Tongue (tissue), 2 donors: ENCODE measurements around the gene SLC26A3. TPM values are rescaled to one million over a fixed set of nuclear protein-coding genes. Genes with fewer than 3 reads are reported as not detected.
"Not testable (repeated sequence)": the region's sequence is repeated elsewhere in the genome, so short reads cannot be mapped to it uniquely, and the experiment has no call there.

Experiments
- DNase-seq: peaks from one replicate; pipeline ENCODE4 v3.0.0-alpha.2; 2015
- total RNA-seq: library from RNA; depleted of rRNA; stranded (reverse); fragments of >200 nt; gene quantifications from one replicate; pipeline ENCODE4 v1.2.3, GENCODE V29; 2014

SLC26A3 gene
- not detected for total RNA-seq

- no peak for DNase-seq
These were observed at the start of gene SLC26A3 for GRCh38 chr7:107803009-107803610. Gene SLC26A3 (minus strand): TSS chr7:107803223. CDS start chr7:107794509, 8,714 bp downstream.

DNA sequence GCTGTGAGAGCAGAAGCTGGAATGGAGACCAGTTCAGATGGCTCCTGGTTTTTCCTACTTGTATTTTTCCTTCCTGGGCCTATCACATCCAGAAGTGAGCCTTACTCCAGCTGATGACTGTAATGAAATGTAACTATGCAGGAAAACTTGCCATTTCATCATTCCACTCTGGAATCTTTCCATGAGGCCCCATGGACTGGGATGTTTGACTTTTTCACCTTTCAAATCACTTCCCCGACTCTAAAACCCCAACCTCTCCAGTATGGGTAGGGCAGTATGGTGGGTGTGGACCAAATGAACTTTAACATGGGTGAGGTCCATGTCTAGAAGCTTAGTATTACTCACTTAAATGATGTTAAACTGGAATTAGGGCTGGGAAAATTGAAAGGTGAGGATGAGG, 47.6 kb upstream of the SLC26A3 start:
- no peak for DNase-seq

GRCh38 chr7:107850216-107850615, 47.2 kb upstream of the SLC26A3 start:
- DNase-seq = no peak

DNA sequence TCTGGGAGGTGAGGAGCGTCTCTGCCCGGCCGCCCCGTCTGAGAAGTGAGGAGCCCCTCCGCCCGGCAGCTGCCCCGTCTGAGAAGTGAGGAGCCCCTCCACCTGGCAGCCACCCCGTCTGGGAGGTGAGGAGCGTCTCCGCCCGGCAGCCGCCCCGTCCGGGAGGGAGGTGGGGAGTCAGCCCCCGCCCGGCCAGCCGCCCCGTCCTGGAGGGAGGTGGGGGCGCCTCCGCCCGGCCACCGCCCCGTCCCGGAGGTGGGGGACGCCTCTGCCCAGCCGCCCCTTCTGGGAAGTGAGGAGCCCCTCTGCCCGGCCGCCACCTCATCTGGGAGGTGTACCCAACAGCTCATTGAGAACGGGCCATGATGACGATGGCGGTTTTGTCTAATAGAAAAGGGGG, 45.2 kb upstream of the SLC26A3 start:
- not testable (repeated sequence) for DNase-seq

DNA sequence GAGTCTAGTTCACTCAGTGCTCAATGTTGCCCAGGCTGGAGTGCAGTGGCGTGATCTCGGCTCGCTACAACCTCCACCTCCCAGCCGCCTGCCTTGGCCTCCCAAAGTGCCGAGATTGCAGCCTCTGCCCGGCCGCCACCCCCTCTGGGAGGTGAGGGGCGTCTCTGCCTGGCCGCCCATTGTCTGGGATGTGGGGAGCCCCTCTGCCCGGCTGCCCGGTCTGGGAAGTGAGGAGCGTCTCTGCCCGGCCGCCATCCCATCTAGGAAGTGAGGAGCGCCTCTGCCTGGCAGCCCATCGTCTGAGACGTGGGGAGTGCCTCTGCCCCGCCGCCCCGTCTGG, 44.8 kb upstream of the SLC26A3 start:
- not testable (repeated sequence) for DNase-seq

DNA sequence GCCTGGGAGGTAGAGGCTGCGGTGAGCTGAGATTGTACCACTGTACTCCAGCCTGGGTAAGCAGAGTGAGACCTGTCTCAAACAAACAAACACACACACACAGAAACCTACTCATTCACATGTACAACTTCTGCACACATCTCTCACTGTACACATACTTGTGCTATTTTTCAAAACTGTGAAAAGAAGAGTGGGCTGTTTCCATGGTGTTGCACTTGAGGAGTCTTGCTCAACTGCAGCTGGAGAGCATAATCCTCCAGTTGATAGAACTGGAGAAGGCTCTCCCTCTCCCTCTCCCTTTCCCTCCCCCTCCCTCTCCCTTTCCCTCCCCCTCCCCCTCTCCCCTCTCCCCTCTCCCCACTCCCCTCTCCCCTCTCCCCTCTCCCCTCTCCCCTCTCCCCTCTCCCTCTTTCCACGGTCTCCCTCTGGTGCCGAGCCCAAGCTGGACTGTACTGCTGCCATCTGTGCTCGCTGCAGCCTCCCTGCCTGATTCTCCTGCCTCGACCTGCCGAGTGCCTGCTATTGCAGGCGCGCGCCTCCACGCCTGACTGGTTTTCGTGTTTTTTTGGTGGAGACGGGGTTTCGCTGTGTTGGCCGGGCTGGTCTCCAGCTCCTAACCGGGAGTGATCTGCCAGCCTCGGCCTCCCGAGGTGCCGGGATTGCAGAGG, 44.3 kb upstream of the SLC26A3 start:
- DNase-seq = no peak

DNA sequence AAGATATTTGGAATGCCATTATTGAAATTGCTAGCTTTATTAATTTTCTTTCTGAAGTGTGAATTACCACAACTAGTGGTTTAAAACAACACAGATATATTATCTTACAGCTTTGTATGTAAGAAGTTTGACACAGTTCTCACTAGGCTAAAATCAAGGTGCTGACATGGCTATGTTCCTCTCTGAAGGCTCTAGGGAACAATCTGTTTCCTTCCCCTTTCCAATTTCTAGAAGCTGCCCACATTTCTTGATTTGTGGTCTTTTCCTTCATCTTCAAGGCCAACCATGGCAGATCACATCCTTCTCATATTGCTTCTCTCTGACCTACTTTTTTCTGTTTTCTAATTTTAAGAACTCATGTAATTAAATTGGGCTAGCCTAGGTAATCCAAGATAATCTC, 43.3 kb upstream of the SLC26A3 start:
- DNase-seq = no peak

GRCh38 chr7:107843184-107843583, 40.2 kb upstream of the SLC26A3 start:
- no peak for DNase-seq

DNA sequence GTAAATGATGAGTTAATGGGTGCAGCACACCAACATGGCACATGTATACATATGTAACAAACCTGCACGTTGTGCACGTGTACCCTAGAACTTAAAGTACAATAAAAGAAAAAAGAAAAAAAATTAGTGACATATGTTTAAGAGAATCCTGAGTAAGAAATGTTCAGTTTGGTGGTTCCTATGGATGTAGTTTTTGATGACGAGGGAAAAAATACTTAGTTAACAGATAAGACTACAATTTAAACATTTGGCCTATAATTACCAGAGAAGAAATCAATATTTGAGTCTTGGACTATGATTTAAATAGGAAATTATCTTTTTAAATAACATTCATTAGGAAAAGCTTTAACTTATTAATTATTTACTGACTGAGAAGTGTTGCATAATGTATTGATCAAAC, 39.2 kb upstream of the SLC26A3 start:
- DNase-seq = no peak

DNA sequence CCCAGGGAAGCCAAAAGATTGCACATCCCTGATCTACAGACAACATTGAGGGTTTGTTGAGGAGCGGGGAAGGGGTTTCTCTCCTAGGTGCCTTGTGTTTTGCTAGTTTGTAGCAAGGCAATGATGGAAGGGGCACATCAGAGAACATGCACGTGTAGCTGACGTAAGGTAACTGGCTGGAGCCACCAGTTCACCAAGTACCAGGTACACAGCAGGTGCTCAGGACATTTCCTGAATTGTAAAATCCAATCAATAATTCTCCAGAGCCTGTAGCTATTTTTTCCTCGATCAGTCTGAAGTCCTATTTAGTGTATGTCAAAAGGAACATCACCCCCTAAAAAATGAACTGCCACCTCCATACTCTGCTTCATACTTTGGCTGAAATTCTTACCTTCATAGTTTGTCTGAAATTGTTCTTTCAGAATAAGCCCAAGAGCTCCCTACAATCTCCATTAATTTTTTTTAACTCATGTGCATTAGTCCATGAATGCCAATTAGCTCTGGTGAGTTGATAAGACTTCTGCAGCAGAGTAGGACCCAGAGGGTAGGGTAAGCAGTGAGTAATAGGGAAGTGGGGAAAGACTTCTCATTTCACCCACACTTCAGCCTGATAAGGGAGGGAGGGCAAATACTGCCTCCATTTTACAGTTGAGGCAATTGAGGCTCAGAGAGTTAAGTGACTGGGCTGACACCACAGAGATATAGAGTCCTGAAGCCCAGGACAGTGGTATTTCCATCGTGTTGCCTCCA, 36.0 kb upstream of the SLC26A3 start:
- no peak for DNase-seq

DNA sequence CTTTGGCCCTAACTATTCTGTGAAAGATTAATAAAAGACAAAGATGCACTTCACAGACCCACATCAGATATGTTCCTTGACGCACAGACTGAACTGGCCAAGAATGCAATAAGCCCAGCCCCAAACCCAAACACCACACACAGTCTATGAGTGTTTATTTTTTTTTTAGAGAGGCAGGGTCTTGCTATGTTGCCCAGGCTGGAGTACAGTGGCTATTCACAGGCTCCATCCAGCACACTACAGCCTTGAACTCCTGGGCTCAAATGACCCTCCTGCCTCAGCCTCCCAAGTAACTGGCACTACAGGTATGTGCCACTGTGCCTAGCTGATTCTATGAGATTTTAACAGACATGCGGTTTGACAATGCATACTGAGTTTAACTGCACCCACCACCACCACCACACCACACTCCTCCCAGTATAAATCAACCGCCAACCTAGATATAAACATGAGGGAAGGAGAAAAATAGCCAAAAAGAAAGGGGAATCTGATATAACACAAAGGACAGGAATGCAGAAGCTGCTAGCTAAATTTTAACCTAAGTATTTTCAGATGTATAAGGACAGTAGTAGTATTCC, 35.1 kb upstream of the SLC26A3 start:
- no peak for DNase-seq

- no peak for DNase-seq
These were observed 34.1 kb upstream of the SLC26A3 start for GRCh38 chr7:107837145-107837512.

DNA sequence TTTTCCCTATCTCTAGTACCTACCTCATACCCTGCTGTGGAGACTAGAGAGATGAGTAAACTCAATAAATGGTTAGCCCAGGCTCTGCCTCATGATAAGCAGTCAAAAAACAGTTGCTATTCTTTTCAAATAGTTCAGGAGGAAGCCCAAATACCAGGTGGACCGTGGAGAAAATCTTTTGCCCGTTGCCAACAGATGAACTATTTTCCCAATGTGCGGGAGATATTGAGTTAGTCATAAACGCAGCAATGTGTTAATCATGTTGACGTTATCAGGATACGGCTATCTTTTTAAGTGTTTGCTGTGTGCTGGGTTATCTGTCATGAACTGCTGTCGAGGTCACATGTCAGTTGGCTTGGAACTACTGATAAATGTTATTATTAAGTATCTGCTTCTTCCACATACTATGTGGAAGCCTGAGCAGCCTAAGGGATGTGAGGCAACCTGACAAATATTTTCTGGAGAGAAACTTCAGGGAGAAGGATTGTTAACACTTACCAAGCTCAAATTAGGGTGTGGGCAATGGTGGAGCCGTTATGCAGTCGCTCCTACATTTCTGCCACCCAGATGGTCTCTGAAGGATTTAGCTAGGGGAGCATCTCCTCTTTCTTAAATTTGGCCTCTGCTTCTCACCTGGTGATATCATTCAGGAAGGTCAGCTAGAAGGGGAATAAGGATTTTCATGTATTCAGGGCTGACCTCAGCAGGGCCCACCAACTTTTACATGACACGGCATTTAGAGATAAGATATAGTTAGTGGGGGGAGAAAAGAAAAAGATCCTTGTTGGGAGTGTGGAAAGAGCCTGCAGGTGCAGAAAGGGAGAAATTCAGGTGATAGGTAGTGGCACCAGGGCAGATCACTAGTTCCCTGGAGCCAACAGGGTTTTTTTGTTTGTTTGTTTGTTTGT, 33.5 kb upstream of the SLC26A3 start:
- no peak for DNase-seq

GRCh38 chr7:107834401-107834800, 31.4 kb upstream of the SLC26A3 start:
- DNase-seq = no peak

DNA sequence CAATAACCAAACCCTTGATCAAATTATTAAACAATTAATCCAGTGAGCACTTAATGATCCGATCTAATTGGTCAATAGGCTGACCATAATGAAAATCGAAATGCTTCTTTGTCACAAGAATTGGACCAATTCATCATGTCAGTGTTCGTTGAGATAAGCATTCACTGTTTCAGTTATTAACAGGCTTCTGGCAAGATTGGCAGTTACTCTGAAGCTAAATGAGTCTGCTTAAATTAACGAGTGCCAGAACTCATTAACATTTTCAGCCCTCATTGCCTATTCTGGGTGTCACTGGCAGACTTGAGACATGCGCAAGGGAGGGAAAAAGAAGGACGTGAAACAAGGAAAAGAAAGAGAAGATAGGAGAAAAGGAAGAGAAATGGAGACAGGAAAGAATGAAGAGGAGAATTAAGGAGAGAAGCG, 30.7 kb upstream of the SLC26A3 start:
- DNase-seq = no peak

DNA sequence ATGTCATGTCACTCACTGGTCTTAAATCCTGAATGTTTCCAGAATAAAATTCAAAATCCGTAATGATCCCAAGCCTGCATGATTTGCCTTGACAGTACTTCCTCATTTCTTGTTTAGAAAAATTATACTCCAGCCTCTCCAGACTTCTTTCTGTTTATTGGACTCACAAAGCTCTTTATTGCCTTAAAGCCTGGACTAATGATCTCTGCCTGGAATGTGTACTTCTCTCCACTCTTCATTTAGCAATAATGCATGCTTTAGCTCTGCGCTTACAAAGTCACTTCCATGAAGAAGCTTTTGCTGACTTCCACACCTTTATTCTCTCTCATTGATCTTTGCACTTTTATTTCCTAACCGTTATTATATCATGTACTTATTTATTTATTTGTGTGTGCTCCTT, 27.4 kb upstream of the SLC26A3 start:
- no peak for DNase-seq

- no peak for DNase-seq
These were observed 25.5 kb upstream of the SLC26A3 start for GRCh38 chr7:107828540-107828939.

DNA sequence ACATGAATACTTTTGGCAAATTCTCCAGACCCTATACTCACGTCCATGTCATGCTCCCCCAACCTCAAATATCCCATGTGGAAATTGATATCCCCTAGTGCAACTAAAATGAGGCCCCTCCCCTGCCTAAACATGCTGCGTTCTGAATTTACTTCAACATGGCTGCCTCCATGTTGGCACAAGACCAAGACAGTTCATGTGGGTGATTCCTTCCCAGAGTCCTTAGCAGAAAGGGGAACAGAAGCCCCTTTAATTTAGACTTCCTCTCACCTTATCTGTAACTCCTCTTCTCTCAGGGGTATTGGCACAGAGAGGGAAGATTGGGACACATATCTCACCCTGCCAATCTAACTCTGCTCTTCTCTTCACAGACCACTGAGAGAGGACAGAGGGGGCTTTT, 24.5 kb upstream of the SLC26A3 start:
- DNase-seq = no peak

DNA sequence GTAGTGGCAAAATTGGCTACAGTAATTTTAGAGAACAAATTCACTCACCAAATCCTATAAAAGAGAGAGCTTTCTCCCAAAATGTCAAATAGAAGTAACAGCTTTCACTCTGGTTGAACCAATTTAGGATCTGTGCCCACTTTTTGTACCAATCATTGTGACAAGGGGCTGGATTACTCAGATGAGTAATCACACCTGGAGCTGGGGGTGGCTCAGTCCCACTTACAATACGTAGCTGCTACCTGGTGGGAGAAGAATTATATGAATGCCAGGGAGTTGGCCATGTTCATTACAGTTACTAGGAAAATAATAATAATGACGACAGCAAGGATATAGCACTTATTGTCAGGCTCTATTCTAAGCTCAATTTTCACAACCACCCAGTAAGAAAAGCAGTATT, 23.4 kb upstream of the SLC26A3 start:
- DNase-seq = no peak

- DNase-seq = no peak
These were observed 21.8 kb upstream of the SLC26A3 start for GRCh38 chr7:107824858-107825257.

DNA sequence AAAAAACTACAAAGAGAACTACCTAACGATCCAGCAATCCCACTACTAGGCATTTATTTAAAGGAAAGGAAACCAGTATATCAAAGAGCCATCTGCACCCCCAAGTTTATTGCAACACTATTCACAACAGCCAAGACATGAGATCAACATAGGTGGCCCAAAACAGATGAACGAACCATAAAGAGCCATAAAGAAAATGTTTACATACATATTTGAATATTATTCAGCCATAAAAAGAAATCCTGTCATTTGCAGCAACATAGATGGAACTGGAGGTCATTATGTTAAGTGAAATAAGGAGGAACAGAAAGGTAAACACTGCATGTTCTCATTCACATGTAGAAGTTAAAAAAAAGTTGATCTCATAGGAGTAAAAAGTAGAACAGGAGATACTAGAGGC, 15.6 kb upstream of the SLC26A3 start:
- DNase-seq = no peak

DNA sequence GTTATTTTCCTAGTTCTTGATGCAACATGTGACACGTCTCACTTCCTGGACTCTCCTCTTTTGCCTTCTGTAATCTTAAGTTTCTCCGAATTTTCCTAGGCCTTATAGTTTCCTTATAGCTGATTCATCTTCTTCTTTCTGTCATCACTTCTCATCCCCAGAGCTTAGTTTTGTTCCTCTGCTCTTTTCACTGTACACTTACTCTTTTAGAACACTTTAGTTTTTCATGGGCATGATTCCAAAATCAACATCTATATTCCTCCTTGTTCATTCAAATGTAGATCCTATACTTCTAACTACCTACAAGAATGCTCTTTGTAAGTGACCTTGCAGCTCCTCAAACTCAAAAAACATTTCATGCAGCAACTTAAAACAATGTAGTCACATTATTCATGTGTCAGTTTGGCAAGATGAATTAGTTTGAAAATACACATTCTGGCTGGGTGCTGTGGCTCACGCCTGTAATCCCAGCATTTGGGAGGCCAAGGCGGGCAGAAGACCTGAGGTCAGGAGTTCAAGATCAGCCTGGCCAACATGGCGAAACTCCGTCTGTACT, 13.1 kb upstream of the SLC26A3 start:
- peak; percentile 64 for DNase-seq
